Activated CD4-positive, alpha-beta T cell treated with anti-CD3 and anti-CD28 coated beads, Interleukin-2, amount 10 ng/mL, durations not matched to agents 7 days and 5 days (primary cell): Measurements from ENCODE around the gene ZNF837. TPM values are rescaled to one million over a fixed set of nuclear protein-coding genes. Genes with fewer than 3 reads are reported as not detected.
A peak's percentile ranks its signal among the peaks of the same experiment; 100 is the strongest.

Experiments used
- CTCF ChIA-PET: fragments of 350-600 bp; sonication (Branson Sonifier 250); formaldehyde crosslinking; loops from one replicate; lab custom pipeline; 2021; ENCODE audit warnings: antibody characterized with exemption; lab: Charles Lee
- POLR2A ChIA-PET: fragments of 350-600 bp; sonication (Branson Sonifier 250); formaldehyde crosslinking; loops from one replicate; lab custom pipeline; 2021; ENCODE audit warnings: antibody characterized with exemption; lab: Charles Lee
- DNase-seq: peaks from one replicate; pipeline ENCODE4 v3.0.0-alpha.2; 2020
- H3K27ac Mint-ChIP-seq: one replicate; pipeline ENCODE4 v1.8.0; 2021; ENCODE audit warnings: mild to moderate bottlenecking, moderate library complexity, mixed read lengths
- H3K27me3 Mint-ChIP-seq: one replicate; pipeline ENCODE4 v1.8.0; 2021; ENCODE audit warnings: mixed read lengths
- H3K36me3 Mint-ChIP-seq: one replicate; pipeline ENCODE4 v1.8.0; 2021; ENCODE audit warnings: low read depth, mixed read lengths
- H3K4me1 Mint-ChIP-seq: one replicate; pipeline ENCODE4 v1.8.0; 2021; ENCODE audit warnings: mixed read lengths
- H3K4me3 Mint-ChIP-seq: one replicate; pipeline ENCODE4 v1.8.0; 2021; ENCODE audit warnings: mild to moderate bottlenecking, moderate library complexity, mixed read lengths
- H3K9me3 Mint-ChIP-seq: one replicate; pipeline ENCODE4 v1.8.0; 2021; ENCODE audit warnings: mixed read lengths
- total RNA-seq, 2 experiments: library from RNA; stranded (reverse); gene quantifications; one replicate each; pipeline ENCODE4 v1.2.3, GENCODE V29; 2021

ZNF837 gene
- total RNA-seq, 2 experiments from 2014 or later, result 1.5 to 2.3 TPM

DNA sequence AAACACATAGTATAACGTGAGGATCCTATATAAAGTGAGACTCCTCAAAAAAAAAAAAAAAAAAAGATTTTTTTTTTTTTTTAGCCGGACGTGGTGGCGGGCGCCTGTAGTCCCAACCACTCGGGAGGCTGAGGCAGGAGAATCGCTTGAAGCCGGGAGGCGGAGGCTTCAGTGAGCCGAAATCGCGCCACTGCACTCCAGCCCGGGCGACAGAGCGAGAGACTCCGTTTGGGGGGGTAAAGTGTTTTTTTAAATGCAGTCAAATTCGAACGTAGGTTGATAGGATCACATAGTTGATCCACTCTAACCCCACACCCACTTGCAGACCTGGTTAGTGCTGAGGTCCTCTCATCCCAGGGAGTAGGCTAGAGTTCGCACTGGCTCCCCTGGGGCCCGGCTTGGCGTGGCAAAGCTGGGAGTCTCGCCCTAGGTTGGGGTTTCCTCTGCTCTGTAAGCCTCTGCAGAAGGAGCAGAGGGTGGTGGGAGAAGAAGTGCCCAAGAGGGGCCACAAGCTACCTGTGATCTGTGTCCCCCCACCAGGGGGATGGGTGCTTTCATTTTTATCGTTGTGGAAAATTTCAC is 21.1 kb upstream of the ZNF837 start:
- Mint-ChIP-seq H3K27ac (peak overlapping the region; percentile 77), H3K9me3 (peaks cover 4% of the 10 kb centered on the region), H3K4me3 (peak overlapping the region; percentile 89), H3K4me1 (peaks cover 28% of the 10 kb centered on the region), H3K36me3 (no peaks in the 10 kb centered on the region), H3K27me3 (no peaks in the 10 kb centered on the region)
- POLR2A ChIA-PET, result no interaction called here
- DNase-seq, result no peak
- CTCF ChIA-PET, result no interaction called here

DNA sequence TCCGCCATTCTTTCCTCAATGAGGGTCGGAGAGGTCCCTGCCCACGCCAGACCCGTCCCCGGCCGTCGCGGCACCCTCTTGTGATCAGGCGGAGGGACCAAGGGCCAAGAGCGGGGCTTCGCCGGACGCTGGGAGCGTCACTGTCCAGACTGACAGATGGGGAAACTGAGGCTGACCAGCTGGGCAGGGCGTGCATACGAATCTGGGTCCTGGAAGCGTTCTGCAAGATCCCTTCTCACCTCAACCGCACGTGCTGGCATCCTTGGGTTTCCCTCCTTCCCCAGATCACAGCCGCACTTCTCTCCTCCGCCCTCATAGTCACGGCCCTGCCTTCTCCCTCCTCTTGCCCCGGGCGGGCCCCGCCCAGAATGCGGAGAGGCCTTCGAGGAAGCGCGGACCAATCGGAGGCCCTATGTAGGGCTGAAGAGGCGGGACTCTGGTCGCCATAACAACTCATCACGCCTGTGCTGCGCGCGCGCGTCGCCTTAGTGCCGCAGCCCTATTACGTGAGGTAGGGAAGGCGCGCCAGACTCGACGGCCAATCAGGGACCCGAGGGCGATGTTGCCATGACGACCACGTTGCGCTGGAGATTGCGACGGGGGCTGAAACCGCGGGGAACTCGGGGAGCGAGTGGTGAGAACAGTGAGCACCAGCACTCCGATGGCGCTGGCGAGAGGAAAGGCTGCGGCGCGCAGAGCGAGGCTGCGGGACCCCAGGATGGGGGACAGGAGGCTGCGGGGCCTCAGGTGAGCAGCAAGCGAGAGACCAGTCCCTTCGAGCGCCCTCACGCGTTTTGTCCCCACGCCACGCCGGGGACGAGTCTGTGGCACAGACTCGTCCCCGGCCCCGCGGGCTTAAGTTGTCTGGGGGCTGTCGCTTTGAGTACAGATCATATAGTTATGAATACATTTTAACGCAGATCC is 20.3 kb upstream of the ZNF837 start:
- no peaks in the 10 kb centered on the region for H3K9me3 Mint-ChIP-seq
- peak overlapping the region; percentile 89 for H3K4me3 Mint-ChIP-seq
- DNase-seq, result peak; percentile 100
- ChIA-PET CTCF (no interaction called here), POLR2A (no interaction called here)
- no peaks in the 10 kb centered on the region for H3K36me3 Mint-ChIP-seq
- H3K27ac Mint-ChIP-seq, result peak overlapping the region; percentile 93
- no peaks in the 10 kb centered on the region for H3K27me3 Mint-ChIP-seq
- H3K4me1 Mint-ChIP-seq, result peaks cover 23% of the 10 kb centered on the region

DNA sequence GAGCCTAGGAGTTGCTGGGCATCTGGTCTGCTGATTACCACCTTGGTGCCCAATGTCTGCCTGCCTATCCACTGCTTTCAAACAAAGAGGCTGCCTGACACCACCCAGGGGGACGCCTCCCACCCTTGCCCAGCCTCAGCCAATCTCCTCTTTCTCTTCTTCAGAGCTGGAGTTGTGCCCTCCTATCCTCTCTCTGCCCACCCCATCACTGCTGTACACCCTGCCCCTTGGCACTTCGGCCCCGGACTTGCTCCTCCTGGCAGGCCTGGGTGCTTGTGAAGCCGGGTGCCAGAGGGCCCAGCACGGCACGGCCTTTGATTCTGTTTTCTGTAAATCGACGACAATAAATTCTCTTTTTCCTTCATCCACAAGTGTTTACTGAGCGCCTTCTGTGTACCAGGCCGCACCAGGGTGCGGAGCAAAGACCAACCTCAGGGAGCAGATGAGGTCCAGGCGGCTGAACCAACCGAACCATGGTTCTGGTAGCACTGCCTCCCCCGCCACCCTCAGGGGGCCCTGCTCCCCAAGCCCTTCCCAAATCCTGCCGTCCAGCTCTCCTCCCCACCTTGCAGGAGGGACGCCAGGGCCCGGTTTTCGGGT is 19.6 kb upstream of the ZNF837 start:
- POLR2A ChIA-PET, result no interaction called here

GRCh38 chr19:58399903-58400302 is 19.1 kb upstream of the ZNF837 start:
- Mint-ChIP-seq H3K27ac (no peak overlapping the region), H3K9me3 (no peaks in the 10 kb centered on the region), H3K4me3 (no peak overlapping the region), H3K36me3 (peaks cover 4% of the 10 kb centered on the region), H3K4me1 (peaks cover 26% of the 10 kb centered on the region), H3K27me3 (no peaks in the 10 kb centered on the region)
- no peak for DNase-seq
- ChIA-PET CTCF (interaction anchor here (0.6 kb wide), 1 partner anchor 153 kb away, joined by 4 read pairs; no protein-coding TSS in a partner anchor), POLR2A (no interaction called here)

More for the DNA sequence above, 19.6 kb upstream of the ZNF837 start:
- no peaks in the 10 kb centered on the region for H3K27me3 Mint-ChIP-seq
- H3K36me3 Mint-ChIP-seq, result peaks cover 3% of the 10 kb centered on the region
- H3K4me1 Mint-ChIP-seq, result peaks cover 25% of the 10 kb centered on the region
- DNase-seq, result no peak
- H3K9me3 Mint-ChIP-seq, result no peaks in the 10 kb centered on the region
- peak overlapping the region; percentile 93 for H3K27ac Mint-ChIP-seq
- CTCF ChIA-PET, result interaction anchor here (0.6 kb wide), 1 partner anchor 153 kb away, joined by 4 read pairs; no protein-coding TSS in a partner anchor
- peak overlapping the region; percentile 89 for H3K4me3 Mint-ChIP-seq

- Mint-ChIP-seq H3K4me3 (no peak overlapping the region), H3K36me3 (peaks cover 16% of the 10 kb centered on the region), H3K27me3 (no peaks in the 10 kb centered on the region), H3K9me3 (no peaks in the 10 kb centered on the region), H3K27ac (no peak overlapping the region), H3K4me1 (peaks cover 29% of the 10 kb centered on the region)
- ChIA-PET POLR2A (no interaction called here), CTCF (no interaction called here)
- DNase-seq, result no peak
Measured at GRCh38 chr19:58398545-58398944, 17.7 kb upstream of the ZNF837 start.

DNA sequence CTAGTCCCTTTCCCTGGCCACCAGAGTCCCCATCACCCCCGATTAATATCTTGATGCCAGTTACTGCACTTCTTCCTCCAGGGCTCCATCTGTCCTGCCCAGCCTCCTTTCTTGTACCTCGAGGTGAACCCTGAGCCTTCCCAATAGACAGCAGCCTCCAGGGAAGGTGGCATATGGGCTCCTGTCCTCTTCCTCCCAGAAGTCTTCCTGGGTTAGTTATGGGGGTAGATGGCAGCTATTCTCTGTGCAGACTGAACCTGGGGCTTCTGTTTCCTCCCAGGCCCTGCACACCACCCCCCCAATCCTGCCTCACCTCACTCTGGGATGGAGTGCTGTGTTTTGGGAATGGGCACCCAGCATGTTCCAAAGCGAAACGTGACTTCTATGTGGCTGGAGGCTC is 17.3 kb upstream of the ZNF837 start:
- ChIA-PET CTCF (no interaction called here), POLR2A (no interaction called here)
- no peak overlapping the region for H3K4me3 Mint-ChIP-seq

GRCh38 chr19:58397533-58398037 is 16.8 kb upstream of the ZNF837 start:
- Mint-ChIP-seq H3K27ac (no peak overlapping the region), H3K4me3 (no peak overlapping the region), H3K27me3 (no peaks in the 10 kb centered on the region), H3K9me3 (no peaks in the 10 kb centered on the region), H3K4me1 (peaks cover 28% of the 10 kb centered on the region), H3K36me3 (peaks cover 23% of the 10 kb centered on the region)
- CTCF ChIA-PET, result no interaction called here
- POLR2A ChIA-PET, result no interaction called here
- no peak for DNase-seq

More for the DNA sequence above, 17.3 kb upstream of the ZNF837 start:
- peaks cover 26% of the 10 kb centered on the region for H3K4me1 Mint-ChIP-seq
- no peak overlapping the region for H3K27ac Mint-ChIP-seq
- no peaks in the 10 kb centered on the region for H3K9me3 Mint-ChIP-seq
- DNase-seq, result no peak
- peaks cover 19% of the 10 kb centered on the region for H3K36me3 Mint-ChIP-seq
- no peaks in the 10 kb centered on the region for H3K27me3 Mint-ChIP-seq

DNA sequence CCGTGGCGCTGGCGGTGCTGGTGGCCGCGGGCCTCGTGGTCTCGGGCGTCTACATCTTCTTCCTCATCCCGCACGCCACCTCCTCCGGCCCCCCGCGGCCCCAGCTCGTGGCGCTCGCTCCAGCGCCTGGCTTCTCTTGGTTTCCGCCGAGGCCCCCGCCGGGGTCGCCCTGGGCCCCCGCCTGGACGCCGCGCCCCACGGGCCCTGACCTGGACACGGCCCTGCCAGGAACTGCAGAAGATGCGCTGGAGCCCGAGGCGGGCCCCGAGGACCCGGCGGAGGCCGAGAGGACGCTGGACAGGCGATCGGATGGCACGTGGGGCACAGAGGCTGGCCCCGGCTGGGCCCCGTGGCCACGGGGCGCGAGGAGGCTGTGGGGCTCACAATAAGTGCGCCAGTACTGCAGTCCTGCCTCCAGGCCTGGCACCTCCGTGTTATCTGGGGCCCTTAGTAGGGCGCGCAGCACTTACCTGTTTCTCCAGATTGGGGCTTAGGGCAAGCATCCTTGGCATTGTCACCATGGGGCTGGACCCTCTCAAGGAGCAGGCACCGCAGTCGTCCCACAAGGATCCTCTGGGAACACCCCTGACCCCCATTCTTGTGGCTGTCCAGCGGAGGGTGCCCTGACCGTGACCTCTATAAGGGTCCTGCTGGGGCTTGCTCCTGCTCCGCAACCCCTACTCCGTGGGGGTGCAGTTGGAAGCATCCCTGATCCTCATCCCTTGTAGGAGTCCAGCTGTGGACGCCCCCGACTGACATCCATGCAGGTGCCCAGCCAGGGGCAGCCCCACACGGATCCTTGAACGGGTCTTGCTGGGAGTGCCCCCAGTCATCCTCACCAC is 16.1 kb upstream of the ZNF837 start:
- H3K27ac Mint-ChIP-seq, result no peak overlapping the region
- H3K4me1 Mint-ChIP-seq, result peaks cover 30% of the 10 kb centered on the region
- H3K36me3 Mint-ChIP-seq, result peaks cover 24% of the 10 kb centered on the region
- POLR2A ChIA-PET, result no interaction called here
- no peak for DNase-seq
- CTCF ChIA-PET, result no interaction called here
- H3K27me3 Mint-ChIP-seq, result no peaks in the 10 kb centered on the region
- no peak overlapping the region for H3K4me3 Mint-ChIP-seq
- H3K9me3 Mint-ChIP-seq, result no peaks in the 10 kb centered on the region

- Mint-ChIP-seq H3K36me3 (peaks cover 27% of the 10 kb centered on the region), H3K4me3 (no peak overlapping the region), H3K27ac (no peak overlapping the region), H3K27me3 (no peaks in the 10 kb centered on the region), H3K4me1 (peaks cover 32% of the 10 kb centered on the region), H3K9me3 (no peaks in the 10 kb centered on the region)
- POLR2A ChIA-PET, result no interaction called here
- CTCF ChIA-PET, result no interaction called here
- DNase-seq, result no peak
Measured at GRCh38 chr19:58395979-58396627, 15.3 kb upstream of the ZNF837 start.

DNA sequence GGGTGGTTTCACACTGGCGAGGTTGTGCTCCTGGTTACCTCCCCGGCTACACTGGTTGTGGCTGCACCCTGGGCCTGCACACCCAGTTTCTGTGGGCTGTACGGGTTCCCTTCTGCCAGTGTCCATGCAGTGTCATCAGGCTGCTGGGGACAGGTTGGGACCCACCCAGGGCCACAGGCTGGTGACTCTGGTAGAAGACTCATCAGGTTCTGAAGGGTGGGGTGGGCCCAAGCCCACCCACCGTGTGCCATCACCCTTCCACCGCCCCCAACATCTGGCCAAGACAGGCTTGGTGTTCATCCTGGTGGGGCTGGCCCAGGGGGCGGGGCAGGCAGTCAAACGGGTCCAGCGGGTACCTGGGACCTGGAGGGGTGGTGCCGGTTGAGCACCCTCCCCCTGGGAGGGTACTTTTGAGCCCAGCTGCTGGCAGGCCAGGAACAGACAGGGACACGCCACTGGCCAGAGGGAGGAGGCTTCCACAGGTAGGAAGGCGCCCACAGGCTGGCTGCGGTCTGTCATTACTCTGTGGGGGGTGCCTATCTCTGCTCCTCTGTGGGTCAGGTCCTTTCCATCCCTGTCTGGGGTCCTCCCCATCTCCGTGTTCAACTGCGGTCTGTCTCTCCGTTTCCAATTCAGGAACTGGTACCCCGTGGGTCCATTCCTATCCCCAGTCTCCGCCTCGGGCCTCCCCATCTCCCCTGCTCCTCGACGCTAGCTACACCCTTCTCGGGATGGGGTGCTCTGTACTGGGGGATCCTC is 14.6 kb upstream of the ZNF837 start, which contains the start of gene RNF225:
TSS of gene RNF225 (plus strand) at position 437 of the 759 bp plus-strand sequence. CDS start 434 bp downstream, outside the sequence.
- H3K4me3 Mint-ChIP-seq, result no peak within 1 kb of the TSS
- H3K27ac Mint-ChIP-seq, result peak within 1 kb of the TSS; percentile 41
- no peaks in the 10 kb centered on the region for H3K27me3 Mint-ChIP-seq
- H3K36me3 Mint-ChIP-seq, result peaks cover 33% of the 10 kb centered on the region
- H3K4me1 Mint-ChIP-seq, result peaks cover 31% of the 10 kb centered on the region
- POLR2A ChIA-PET, result no interaction called here
- no peaks in the 10 kb centered on the region for H3K9me3 Mint-ChIP-seq
- CTCF ChIA-PET, result no interaction called here
- DNase-seq, result no peak

GRCh38 chr19:58394821-58395219 is 14.0 kb upstream of the ZNF837 start:
- Mint-ChIP-seq H3K9me3 (no peaks in the 10 kb centered on the region), H3K4me3 (no peak overlapping the region), H3K36me3 (peaks cover 33% of the 10 kb centered on the region), H3K4me1 (peaks cover 29% of the 10 kb centered on the region), H3K27ac (no peak overlapping the region), H3K27me3 (no peaks in the 10 kb centered on the region)
- ChIA-PET CTCF (interaction anchor here (0.6 to 1.1 kb wide), 2 partner anchors 14 to 90 kb away, joined by 3 to 6 read pairs; partner anchors contain the start of gene ZNF584), POLR2A (no interaction called here)
- DNase-seq, result no peak
